GM23338 (cell line): ENCODE measurements around the gene LRRC26.

Source experiments
- CREB1 ChIP-seq: fragments of 250-450 bp; sonication (Bioruptor Pico); IDR thresholded peaks from 2 replicates; pipeline ENCODE4 v1.5.0; 2020; ENCODE audit warnings: low read depth, mild to moderate bottlenecking, moderate library complexity
- CTCF ChIP-seq, 2 experiments: fragments of 200-600 bp in 1 of 2; sonication (generic) in 1 of 2; conservative IDR thresholded peaks; 2 replicates each; pipeline versions ENCODE4 v1.5.1 to v1.6.1; 2016 to 2017; ENCODE audit warnings: antibody characterized with exemption in 2 of 2, low read depth in 2 of 2, mild to moderate bottlenecking in 2 of 2, moderate library complexity in 1 of 2
- ETS1 ChIP-seq: IDR thresholded peaks from 2 replicates; pipeline ENCODE4 v1.6.1; 2016; ENCODE audit warnings: antibody characterized with exemption
- EZH2 ChIP-seq: fragments of 200-600 bp; sonication (generic); IDR thresholded peaks from one replicate; pipeline ENCODE4 v1.8.0; 2017; ENCODE audit warnings: antibody characterized with exemption, mild to moderate bottlenecking, low read depth; ENCODE audit not compliant: unreplicated experiment
- EZH2phosphoT487 ChIP-seq: fragments of 200-600 bp; sonication (generic); IDR thresholded peaks from one replicate; pipeline ENCODE4 v1.8.1; 2018; ENCODE audit warnings: antibody characterized with exemption; ENCODE audit not compliant: unreplicated experiment
- POLR2AphosphoS5 ChIP-seq: IDR thresholded peaks from 2 replicates; pipeline ENCODE4 v1.6.1; 2016; ENCODE audit warnings: antibody characterized with exemption, low read depth
- REST ChIP-seq: IDR thresholded peaks from one replicate; pipeline ENCODE4 v1.6.1; 2018; ENCODE audit warnings: antibody characterized with exemption; ENCODE audit not compliant: unreplicated experiment
- ZNF114 ChIP-seq: fragments of 250-450 bp; sonication (Bioruptor Pico); IDR thresholded peaks from 2 replicates; pipeline ENCODE4 v1.5.0; 2020; ENCODE audit warnings: mild to moderate bottlenecking, moderate library complexity

GRCh38 chr9:137195525-137196220 lies 25.8 kb upstream of the LRRC26 start:
- TF ChIP-seq EZH2 (no peak), CTCF (conservative IDR thresholded peaks at IDR 0.05; ENCODE audit: low read depth in 2 of 2) (no peak), REST (no peak), POLR2AphosphoS5 (no peak), EZH2phosphoT487 (no peak), ZNF114 (CRISPR knock-in tag) (no peak), CREB1 (no peak), ETS1 (no peak)
